GM23338 (cell line): Measurements from ENCODE around the gene MED9.

Experiments used
- POLR2AphosphoS5 ChIP-seq: IDR thresholded peaks from 2 replicates; pipeline ENCODE4 v1.6.1; 2016; ENCODE audit warnings: antibody characterized with exemption, low read depth
- ZNF114 ChIP-seq: fragments of 250-450 bp; sonication (Bioruptor Pico); IDR thresholded peaks from 2 replicates; pipeline ENCODE4 v1.5.0; 2020; ENCODE audit warnings: mild to moderate bottlenecking, moderate library complexity
- TF ChIP-seq, protein P1 (sequence below), 2 experiments: fragments of 200-600 bp in 1 of 2; sonication (generic) in 1 of 2; conservative IDR thresholded peaks; 2 replicates each; pipeline versions ENCODE4 v1.5.1 to v1.6.1; 2016 to 2017; ENCODE audit warnings: antibody characterized with exemption in 2 of 2, low read depth in 2 of 2, mild to moderate bottlenecking in 2 of 2, moderate library complexity in 1 of 2
- TF ChIP-seq, protein P2 (sequence below): IDR thresholded peaks from one replicate; pipeline ENCODE4 v1.6.1; 2018; ENCODE audit warnings: antibody characterized with exemption; ENCODE audit not compliant: unreplicated experiment

DNA sequence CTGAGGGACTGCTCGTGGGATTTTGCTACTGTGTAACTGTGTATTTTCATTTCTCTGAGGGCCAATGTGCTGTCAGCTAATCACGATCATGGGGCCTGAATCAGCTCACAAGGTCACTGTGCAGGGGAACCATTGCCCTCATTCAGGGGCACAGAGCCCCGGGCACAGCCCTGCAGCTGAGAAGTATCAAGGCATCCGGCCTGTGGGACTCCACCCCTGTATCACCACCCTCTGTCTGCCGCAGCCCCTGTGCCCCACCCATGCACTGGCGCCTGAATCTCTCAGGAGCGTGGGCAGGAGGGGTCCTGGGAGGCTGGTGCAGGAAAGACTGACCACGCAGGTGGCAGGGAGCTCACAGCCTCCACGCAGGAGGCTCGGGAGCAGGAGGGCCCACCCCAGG, 62.8 kb downstream of the MED9 start:
- TF ChIP-seq, protein P1, sequence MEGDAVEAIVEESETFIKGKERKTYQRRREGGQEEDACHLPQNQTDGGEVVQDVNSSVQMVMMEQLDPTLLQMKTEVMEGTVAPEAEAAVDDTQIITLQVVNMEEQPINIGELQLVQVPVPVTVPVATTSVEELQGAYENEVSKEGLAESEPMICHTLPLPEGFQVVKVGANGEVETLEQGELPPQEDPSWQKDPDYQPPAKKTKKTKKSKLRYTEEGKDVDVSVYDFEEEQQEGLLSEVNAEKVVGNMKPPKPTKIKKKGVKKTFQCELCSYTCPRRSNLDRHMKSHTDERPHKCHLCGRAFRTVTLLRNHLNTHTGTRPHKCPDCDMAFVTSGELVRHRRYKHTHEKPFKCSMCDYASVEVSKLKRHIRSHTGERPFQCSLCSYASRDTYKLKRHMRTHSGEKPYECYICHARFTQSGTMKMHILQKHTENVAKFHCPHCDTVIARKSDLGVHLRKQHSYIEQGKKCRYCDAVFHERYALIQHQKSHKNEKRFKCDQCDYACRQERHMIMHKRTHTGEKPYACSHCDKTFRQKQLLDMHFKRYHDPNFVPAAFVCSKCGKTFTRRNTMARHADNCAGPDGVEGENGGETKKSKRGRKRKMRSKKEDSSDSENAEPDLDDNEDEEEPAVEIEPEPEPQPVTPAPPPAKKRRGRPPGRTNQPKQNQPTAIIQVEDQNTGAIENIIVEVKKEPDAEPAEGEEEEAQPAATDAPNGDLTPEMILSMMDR (conservative IDR thresholded peaks at IDR 0.05; ENCODE audit: low read depth in 2 of 2), result no peak
- TF ChIP-seq ZNF114 (CRISPR knock-in tag) (no peak), POLR2AphosphoS5 (no peak)
- TF ChIP-seq, protein P2, sequence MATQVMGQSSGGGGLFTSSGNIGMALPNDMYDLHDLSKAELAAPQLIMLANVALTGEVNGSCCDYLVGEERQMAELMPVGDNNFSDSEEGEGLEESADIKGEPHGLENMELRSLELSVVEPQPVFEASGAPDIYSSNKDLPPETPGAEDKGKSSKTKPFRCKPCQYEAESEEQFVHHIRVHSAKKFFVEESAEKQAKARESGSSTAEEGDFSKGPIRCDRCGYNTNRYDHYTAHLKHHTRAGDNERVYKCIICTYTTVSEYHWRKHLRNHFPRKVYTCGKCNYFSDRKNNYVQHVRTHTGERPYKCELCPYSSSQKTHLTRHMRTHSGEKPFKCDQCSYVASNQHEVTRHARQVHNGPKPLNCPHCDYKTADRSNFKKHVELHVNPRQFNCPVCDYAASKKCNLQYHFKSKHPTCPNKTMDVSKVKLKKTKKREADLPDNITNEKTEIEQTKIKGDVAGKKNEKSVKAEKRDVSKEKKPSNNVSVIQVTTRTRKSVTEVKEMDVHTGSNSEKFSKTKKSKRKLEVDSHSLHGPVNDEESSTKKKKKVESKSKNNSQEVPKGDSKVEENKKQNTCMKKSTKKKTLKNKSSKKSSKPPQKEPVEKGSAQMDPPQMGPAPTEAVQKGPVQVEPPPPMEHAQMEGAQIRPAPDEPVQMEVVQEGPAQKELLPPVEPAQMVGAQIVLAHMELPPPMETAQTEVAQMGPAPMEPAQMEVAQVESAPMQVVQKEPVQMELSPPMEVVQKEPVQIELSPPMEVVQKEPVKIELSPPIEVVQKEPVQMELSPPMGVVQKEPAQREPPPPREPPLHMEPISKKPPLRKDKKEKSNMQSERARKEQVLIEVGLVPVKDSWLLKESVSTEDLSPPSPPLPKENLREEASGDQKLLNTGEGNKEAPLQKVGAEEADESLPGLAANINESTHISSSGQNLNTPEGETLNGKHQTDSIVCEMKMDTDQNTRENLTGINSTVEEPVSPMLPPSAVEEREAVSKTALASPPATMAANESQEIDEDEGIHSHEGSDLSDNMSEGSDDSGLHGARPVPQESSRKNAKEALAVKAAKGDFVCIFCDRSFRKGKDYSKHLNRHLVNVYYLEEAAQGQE, result no peak
